Smooth muscle cell of the brain vasculature (primary cell): ENCODE data around the gene SLC27A5.
"Not testable (repeated sequence)": the region's sequence is repeated elsewhere in the genome, so short reads cannot be mapped to it uniquely, and the experiment has no call there.

Source experiments
- DNase-seq: peaks from one replicate; pipeline ENCODE4 v3.0.0-alpha.2; 2012; ENCODE audit warnings: low read depth, low spot score

Gene SLC27A5

DNA sequence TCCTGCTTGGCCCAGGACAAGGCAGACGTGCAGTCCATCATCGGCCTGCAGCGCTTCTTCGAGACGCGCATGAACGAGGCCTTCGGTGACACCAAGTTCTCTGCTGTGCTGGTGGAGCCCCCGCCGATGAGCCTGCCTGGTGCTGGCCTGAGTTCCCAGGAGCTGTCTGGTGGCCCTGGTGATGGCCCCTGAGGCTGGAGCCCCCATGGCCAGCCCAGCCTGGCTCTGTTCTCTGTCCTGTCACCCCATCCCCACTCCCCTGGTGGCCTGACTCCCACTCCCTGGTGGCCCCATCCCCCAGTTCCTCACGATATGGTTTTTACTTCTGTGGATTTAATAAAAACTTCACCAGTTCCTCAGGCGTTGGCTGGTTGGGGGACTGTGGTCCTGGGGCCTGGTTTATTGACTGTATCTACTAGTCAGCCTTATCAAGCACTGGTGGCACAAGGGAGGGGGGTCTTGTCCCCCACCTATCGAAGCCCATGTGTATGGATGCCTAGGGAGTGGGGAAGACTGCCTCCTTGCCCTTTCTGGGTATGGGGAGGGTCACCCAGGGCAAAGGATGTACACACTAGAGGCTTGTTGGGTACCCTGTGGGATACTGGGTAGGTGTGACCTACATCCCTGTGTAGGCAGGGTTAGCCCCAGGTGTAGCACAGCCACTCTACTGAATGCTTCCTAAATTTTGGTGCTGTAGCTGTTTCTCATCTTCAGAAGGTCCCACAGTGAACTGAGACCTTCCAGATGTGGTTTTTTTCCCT lies 38.8 kb upstream of the SLC27A5 start:
- DNase-seq: no peak

- DNase-seq: no peak
Observed at GRCh38 chr19:58549664-58550361, 38.0 kb upstream of the SLC27A5 start.

- no peak for DNase-seq
Observed at GRCh38 chr19:58548859-58549663, 37.3 kb upstream of the SLC27A5 start.

DNA sequence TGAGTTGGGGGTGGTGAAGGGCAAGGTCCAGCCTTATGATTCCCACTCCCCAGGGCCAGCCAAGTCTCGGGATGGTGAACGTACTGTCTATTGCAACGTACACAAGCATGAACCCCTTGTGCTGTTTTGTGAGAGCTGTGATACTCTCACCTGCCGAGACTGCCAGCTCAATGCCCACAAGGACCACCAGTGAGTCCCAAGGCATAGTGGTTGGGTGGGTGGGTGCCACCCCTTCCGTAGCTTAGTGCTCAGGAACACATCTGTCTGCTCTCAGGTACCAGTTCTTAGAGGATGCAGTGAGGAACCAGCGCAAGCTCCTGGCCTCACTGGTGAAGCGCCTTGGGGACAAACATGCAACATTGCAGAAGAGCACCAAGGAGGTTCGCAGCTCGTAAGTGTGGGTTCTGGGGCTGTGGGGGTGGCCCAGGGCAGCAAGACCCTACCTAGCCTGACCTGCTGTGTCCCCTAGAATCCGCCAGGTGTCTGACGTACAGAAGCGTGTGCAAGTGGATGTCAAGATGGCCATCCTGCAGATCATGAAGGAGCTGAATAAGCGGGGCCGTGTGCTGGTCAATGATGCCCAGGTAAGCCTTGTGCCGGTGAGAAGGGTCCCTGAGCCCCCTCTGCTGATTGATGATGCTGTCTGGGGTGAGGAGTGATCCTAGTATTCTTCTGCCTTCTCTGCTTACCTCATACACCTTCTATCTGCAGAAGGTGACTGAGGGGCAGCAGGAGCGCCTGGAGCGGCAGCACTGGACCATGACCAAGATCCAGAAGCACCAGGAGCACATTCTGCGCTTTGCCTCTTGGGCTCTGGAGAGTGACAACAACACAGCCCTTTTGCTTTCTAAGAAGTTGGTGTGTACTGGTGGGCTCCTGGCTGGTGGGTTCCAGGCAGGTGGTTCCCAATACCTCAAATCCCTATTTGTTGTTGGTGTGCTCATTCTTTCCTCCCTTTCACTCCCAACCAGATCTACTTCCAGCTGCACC lies 35.8 kb upstream of the SLC27A5 start:
- DNase-seq: no peak

- no peak for DNase-seq
Observed at GRCh38 chr19:58546019-58546530, 34.3 kb upstream of the SLC27A5 start.

DNA sequence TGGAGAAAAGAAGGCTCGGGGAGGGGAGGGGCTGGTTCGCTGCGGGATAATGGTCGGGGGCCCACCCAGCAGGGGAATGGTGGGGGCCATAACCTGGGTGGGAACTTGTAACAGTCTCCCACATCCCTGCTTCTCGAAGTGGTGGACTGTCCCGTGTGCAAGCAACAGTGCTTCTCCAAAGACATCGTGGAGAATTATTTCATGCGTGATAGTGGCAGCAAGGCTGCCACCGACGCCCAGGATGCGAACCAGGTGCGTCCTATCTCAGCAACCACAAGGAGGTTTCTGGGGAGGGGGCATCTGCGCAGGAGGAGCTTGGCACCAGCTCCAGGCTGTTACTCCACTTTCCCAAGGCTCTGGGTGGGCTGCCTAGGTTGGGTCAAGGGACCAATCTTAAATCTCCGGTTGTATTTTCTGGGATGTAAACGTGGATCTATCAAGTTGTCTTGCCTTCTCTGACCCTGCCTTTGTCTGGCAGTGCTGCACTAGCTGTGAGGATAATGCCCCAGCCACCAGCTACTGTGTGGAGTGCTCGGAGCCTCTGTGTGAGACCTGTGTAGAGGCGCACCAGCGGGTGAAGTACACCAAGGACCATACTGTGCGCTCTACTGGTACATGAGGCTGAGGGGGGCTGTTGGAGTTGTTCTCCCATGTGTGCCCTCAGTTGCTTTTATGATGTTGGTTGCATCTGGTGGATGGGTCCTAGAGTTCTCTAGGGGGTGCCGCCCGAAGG lies 33.7 kb upstream of the SLC27A5 start:
- DNase-seq: no peak

- no peak for DNase-seq
Observed at GRCh38 chr19:58544591-58545285, 32.9 kb upstream of the SLC27A5 start.

DNA sequence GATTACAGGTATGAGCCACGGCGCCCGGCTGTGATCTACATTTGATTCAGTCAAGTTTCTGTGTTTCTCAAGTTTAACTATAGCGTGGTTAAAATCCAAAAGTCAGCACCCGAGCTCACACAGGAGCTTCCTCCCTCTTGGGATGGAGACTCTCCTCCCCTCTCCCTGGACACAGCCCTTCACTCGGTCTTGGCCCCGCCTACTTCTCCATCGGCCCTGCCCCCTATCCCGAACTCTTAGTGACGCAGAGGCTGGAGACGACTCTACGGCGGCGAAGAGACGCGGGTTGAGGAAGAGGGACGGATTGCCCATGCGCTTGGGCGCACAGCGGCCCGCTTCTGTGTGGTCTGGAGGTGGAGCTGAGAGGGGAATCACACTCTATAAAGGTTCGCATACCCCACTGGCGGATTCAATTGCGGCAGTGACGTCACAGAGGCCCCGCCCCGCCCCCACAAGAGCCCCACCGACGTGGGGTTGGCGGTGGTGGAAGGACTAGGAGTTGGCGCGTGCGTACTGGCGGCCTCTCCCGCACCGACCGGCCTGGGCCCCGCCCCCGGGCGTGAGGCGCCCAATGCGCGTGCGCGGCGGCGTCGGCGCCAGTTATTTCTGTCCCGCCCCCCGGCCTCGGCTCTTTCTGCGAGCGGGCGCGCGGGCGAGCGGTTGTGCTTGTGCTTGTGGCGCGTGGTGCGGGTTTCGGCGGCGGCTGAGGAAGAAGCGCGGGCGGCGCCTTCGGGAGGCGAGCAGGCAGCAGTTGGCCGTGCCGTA lies 32.2 kb upstream of the SLC27A5 start, which contains the start of gene TRIM28:
Gene TRIM28, plus strand, starts transcription at position 239 of the 765 bp plus-strand sequence. CDS start 694 bp downstream, outside the sequence.
- peak; percentile 97 for DNase-seq

GRCh38 chr19:58542641-58543372 lies 31.0 kb upstream of the SLC27A5 start:
- not testable (repeated sequence) for DNase-seq

DNA sequence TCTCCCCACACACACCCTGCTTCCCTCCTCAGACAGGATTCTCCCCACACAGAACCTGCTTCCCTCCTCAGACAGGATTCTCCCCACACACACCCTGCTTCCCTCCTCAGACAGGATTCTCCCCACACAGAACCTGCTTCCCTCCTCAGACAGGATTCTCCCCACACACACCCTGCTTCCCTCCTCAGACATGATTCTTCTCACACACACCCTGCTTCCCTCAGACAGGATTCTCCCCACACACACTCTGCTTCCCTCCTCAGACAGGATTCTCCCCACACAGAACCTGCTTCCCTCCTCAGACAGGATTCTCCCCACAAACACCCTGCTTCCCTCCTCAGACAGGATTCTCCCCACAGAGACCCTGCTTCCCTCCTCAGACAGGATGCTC lies 27.4 kb upstream of the SLC27A5 start:
- not testable (repeated sequence) for DNase-seq

DNA sequence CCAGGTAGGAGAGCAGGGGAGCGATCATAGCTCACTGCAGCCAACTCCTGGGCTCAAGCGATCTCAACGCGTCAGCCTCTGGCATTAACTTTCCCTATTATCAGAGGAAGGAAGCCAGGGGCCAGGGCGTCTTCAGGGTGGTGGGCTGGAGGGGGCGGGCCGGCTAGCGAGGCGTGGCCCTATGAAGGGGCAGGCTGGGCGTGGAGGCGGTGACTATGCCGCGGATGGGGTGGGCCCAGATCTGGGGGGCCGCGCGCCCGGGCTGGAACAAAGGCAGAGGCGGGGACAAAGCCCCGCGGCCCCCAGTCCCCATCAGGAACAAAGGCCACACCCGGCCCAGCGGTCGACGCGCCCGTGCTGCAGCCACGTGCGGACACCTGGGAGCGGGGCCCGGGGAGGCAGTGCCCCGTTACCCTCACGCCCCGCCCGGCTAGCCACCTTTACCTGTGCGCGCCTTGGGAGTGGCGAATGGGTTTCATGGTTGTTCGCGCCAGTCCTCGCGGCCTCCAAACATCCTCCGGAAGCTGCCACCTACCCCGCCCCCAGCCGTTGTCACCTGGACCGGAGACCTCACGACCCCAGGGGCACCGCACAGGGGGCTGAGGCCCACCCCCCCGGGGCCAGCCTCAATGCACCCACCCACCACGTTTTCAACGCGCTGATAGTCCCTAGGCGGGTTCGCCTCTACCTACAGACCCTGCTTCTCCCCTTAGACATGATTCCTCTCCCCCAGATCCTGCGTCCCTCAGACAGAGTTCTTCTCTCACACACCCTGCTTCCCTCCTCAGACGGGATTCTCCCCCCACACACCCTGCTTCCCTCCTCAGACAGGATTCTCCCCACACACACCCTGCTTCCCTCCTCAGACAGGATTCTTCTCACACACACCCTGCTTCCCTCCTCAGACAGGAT lies 26.7 kb upstream of the SLC27A5 start:
- DNase-seq: no peak

DNA sequence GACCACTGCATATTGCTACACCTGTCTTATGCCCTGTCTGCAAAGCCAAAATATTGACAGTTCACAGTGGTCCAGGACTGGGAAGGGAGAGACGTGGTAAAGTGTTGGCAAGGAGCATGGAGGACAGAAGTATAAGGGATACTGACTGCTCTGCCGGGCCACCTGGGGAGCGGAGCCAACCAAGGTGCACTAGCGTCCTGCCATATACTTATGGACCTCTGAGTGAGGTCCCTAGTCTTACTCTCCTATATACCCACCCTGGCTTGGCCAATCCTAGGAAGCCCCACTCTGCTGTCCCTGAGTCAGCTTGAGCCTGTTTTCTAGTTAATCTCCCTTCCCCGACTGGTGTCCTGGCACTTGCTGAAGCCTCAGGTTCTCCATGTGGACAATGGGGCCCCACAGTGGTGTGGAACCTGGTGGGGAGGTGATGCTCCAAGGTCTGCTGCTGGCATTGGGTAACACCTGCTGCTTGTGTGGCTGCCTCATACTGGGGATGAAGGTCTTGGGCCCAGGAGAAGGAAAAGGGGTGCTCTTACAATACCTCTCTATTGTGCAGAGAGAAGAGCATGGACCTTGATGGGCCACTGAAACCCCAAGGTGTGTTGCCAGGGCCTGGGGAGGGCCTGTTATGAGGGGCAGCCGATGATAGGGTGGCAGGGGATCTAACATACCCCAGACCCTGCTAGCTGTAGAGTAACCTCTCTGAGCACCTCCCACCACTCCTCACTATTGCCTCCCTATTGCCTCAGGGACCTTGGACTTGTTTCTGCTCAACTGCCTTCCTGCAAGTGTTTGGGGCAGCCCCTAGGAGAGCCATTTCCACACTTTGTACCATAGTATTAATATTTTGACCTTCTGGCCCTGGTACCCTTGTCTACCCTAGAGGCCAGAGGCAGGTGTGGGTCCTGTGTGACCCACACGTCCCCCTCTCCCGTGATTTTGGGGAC lies 25.3 kb upstream of the SLC27A5 start:
- no peak for DNase-seq

- no peak for DNase-seq
Observed at GRCh38 chr19:58535857-58536256, 24.1 kb upstream of the SLC27A5 start.

GRCh38 chr19:58531034-58531840 lies 19.4 kb upstream of the SLC27A5 start:
- no peak for DNase-seq

GRCh38 chr19:58529405-58529804 lies 17.6 kb upstream of the SLC27A5 start:
- no peak for DNase-seq
